H9 (cell line): ENCODE measurements around the gene TNFSF9. TPM values are rescaled to one million over a fixed set of nuclear protein-coding genes. Genes with fewer than 3 reads are reported as not detected.
A peak's percentile ranks its signal among the peaks of the same experiment; 100 is the strongest.

ENCODE experiments used
- DNase-seq: peaks from one replicate; pipeline ENCODE4 v3.0.0-alpha.2; 2017
- H2AFZ ChIP-seq: one replicate; pipeline ENCODE4 v1.6.1; 2013; ENCODE audit warnings: mild to moderate bottlenecking, low read length, control low read depth, moderate library complexity
- H2AK5ac ChIP-seq: 2 replicates; pipeline ENCODE4 v1.6.1; 2013; ENCODE audit warnings: low read length, control low read depth, mixed read lengths; ENCODE audit not compliant: insufficient read length
- H2BK120ac ChIP-seq: one replicate; pipeline ENCODE4 v1.6.1; 2013; ENCODE audit warnings: low read depth, mild to moderate bottlenecking, low read length, control low read depth, inconsistent platforms; ENCODE audit not compliant: poor library complexity, severe bottlenecking
- H2BK12ac ChIP-seq: 2 replicates; pipeline ENCODE4 v1.6.1; 2013; ENCODE audit warnings: low read length, control low read depth, mixed read lengths, low read depth; ENCODE audit not compliant: insufficient read length
- H2BK15ac ChIP-seq: 2 replicates; pipeline ENCODE4 v1.6.1; 2013; ENCODE audit warnings: low read depth, low read length, control low read depth
- H2BK20ac ChIP-seq: one replicate; pipeline ENCODE4 v1.6.1; 2013; ENCODE audit warnings: low read depth, mild to moderate bottlenecking, low read length, control low read depth, inconsistent platforms; ENCODE audit not compliant: poor library complexity, severe bottlenecking
- H2BK5ac ChIP-seq: 2 replicates; pipeline ENCODE4 v1.6.1; 2013; ENCODE audit warnings: low read length, control low read depth, mixed read lengths; ENCODE audit not compliant: insufficient read length
- H3K14ac ChIP-seq: 2 replicates; pipeline ENCODE4 v1.6.1; 2013; ENCODE audit warnings: low read length, control low read depth; ENCODE audit not compliant: insufficient read depth
- H3K18ac ChIP-seq: 2 replicates; pipeline ENCODE4 v1.6.1; 2013; ENCODE audit warnings: low read depth, mild to moderate bottlenecking, mixed read lengths, low read length, control low read depth; ENCODE audit not compliant: insufficient read length
- H3K23ac ChIP-seq: 2 replicates; pipeline ENCODE4 v1.6.1; 2013; ENCODE audit warnings: low read length, control low read depth, mixed read lengths, low read depth; ENCODE audit not compliant: insufficient read length
- H3K23me2 ChIP-seq: 2 replicates; pipeline ENCODE4 v1.6.1; 2013; ENCODE audit warnings: low read depth, mild to moderate bottlenecking, mixed read lengths, low read length, control low read depth; ENCODE audit not compliant: insufficient read length, poor library complexity, severe bottlenecking
- H3K27ac ChIP-seq: 2 replicates; pipeline ENCODE4 v1.5.1; 2013; ENCODE audit warnings: low read length, control low read depth, mixed read lengths, low read depth; ENCODE audit not compliant: insufficient read length
- H3K27me3 ChIP-seq: 2 replicates; pipeline ENCODE4 v1.6.1; 2013; ENCODE audit warnings: low read length, control low read depth, inconsistent platforms; ENCODE audit not compliant: insufficient read depth
- H3K4ac ChIP-seq: 2 replicates; pipeline ENCODE4 v1.6.1; 2013; ENCODE audit warnings: low read depth, mild to moderate bottlenecking, control low read depth, inconsistent platforms, low read length, moderate library complexity
- H3K4me1 ChIP-seq: 2 replicates; pipeline ENCODE4 v1.6.1; 2013; ENCODE audit warnings: low read length, control low read depth, inconsistent platforms; ENCODE audit not compliant: insufficient read depth
- H3K4me2 ChIP-seq: 2 replicates; pipeline ENCODE4 v1.6.1; 2013; ENCODE audit warnings: low read length, control low read depth, mixed read lengths; ENCODE audit not compliant: insufficient read length, insufficient read depth
- H3K56ac ChIP-seq: 2 replicates; pipeline ENCODE4 v1.6.1; 2013; ENCODE audit warnings: low read depth, mild to moderate bottlenecking, mixed read lengths, low read length, control low read depth; ENCODE audit not compliant: insufficient read length
- H3K79me1 ChIP-seq: 2 replicates; pipeline ENCODE4 v1.6.1; 2013; ENCODE audit warnings: low read depth, mild to moderate bottlenecking, moderate library complexity, low read length, control low read depth, inconsistent platforms; ENCODE audit not compliant: insufficient read depth, poor library complexity, severe bottlenecking
- H3K79me2 ChIP-seq: 2 replicates; pipeline ENCODE4 v1.6.1; 2013; ENCODE audit warnings: low read length, control low read depth, inconsistent platforms; ENCODE audit not compliant: insufficient read depth
- H3K9ac ChIP-seq: 2 replicates; pipeline ENCODE4 v1.6.1; 2013; ENCODE audit warnings: low read length, control low read depth, mixed read lengths; ENCODE audit not compliant: insufficient read length; ENCODE audit errors: extremely low read depth
- H3K9me3 ChIP-seq: one replicate; pipeline ENCODE4 v1.6.1; 2013; ENCODE audit warnings: low read depth, low read length, inconsistent platforms; ENCODE audit not compliant: control insufficient read depth
- H3T11ph ChIP-seq: one replicate; pipeline ENCODE4 v1.6.1; 2013; ENCODE audit warnings: mild to moderate bottlenecking, low read length, control low read depth, inconsistent platforms
- H4K20me1 ChIP-seq: one replicate; pipeline ENCODE4 v1.6.1; 2013; ENCODE audit not compliant: control insufficient read depth, insufficient read length, insufficient read depth
- H4K5ac ChIP-seq: 2 replicates; pipeline ENCODE4 v1.6.1; 2013; ENCODE audit warnings: low read depth, mild to moderate bottlenecking, mixed read lengths, low read length, control low read depth; ENCODE audit not compliant: insufficient read length
- H4K8ac ChIP-seq: replicated peaks from 2 replicates; pipeline ENCODE4 v1.6.1; 2013; ENCODE audit warnings: low read length, control low read depth, mixed read lengths, low read depth; ENCODE audit not compliant: insufficient read length
- H4K91ac ChIP-seq: 2 replicates; pipeline ENCODE4 v1.6.1; 2013; ENCODE audit warnings: low read depth, mild to moderate bottlenecking, moderate library complexity, mixed read lengths, low read length, control low read depth; ENCODE audit not compliant: insufficient read length
- H3K27ac Mint-ChIP-seq, 3 experiments: 2 replicates in 2 of 3; 3 replicates in 1 of 3; pipeline ENCODE4 v1.8.0; 2020 to 2021; ENCODE audit warnings: mixed read lengths in 3 of 3, mild to moderate bottlenecking in 1 of 3, moderate library complexity in 1 of 3
- H3K27me3 Mint-ChIP-seq: 2 replicates; pipeline ENCODE4 v1.8.0; 2021; ENCODE audit warnings: low read depth, mild to moderate bottlenecking, moderate library complexity, mixed read lengths
- H3K36me3 Mint-ChIP-seq, 3 experiments: 2 replicates in 2 of 3; 3 replicates in 1 of 3; pipeline ENCODE4 v1.8.0; 2020 to 2021; ENCODE audit warnings: low read depth in 3 of 3, mixed read lengths in 3 of 3; ENCODE audit not compliant: insufficient read depth in 1 of 3
- H3K4me1 Mint-ChIP-seq, 2 experiments: 2 replicates each; pipeline ENCODE4 v1.8.0; 2020; ENCODE audit warnings: mixed read lengths in 2 of 2
- H3K4me3 Mint-ChIP-seq, 2 experiments: 2 replicates in 1 of 2; 3 replicates in 1 of 2; pipeline ENCODE4 v1.8.0; 2020 to 2021; ENCODE audit warnings: mild to moderate bottlenecking in 2 of 2, mixed read lengths in 2 of 2, moderate library complexity in 1 of 2
- H3K9me3 Mint-ChIP-seq, 2 experiments: 2 replicates in 1 of 2; 3 replicates in 1 of 2; pipeline ENCODE4 v1.8.0; 2020; ENCODE audit warnings: mild to moderate bottlenecking in 2 of 2, mixed read lengths in 2 of 2, moderate library complexity in 1 of 2
- CTCF ChIP-seq: fragments of 200-600 bp; sonication (generic); conservative IDR thresholded peaks from 3 replicates; pipeline ENCODE4 v1.8.0; 2021; ENCODE audit warnings: antibody characterized with exemption, mild to moderate bottlenecking
- WGBS: extraction: QIAGEN DNeasy Blood & Tissue Kit; methylation state at CpG from one replicate; pipeline ENCODE4 v1.1.7; 2013; ENCODE audit warnings: missing lambda C conversion rate, low lambda C conversion rate, mixed read lengths; ENCODE audit not compliant: insufficient read length; ENCODE audit errors: extremely low coverage; 5-methylcytosine and 5-hydroxymethylcytosine counted together
- total RNA-seq: library from RNA; stranded (reverse); gene quantifications from 2 replicates; pipeline ENCODE4 v1.2.1, GENCODE V29; 2021

Gene TNFSF9
- total RNA-seq, 1 experiment from 2014 or later, result 1.9 TPM

- Histone ChIP-seq H3K9ac (no peak overlapping the region), H3T11ph (no peak overlapping the region), H2AK5ac (no peak overlapping the region), H2BK5ac (no peak overlapping the region), H4K20me1 (no peaks in the 10 kb centered on the region), H3K56ac (no peak overlapping the region), H3K4ac (no peak overlapping the region), H2AFZ (no peak overlapping the region), H3K4me2 (peak overlapping the region; percentile 81), H2BK12ac (no peak overlapping the region), H2BK20ac (no peak overlapping the region), H2BK15ac (no peak overlapping the region), H3K4me1 (peaks cover 6% of the 10 kb centered on the region; the same call in 1 of the 2 replicates), H3K14ac (no peak overlapping the region), H3K23ac (no peak overlapping the region), H3K27me3 (peaks cover 13% of the 10 kb centered on the region; the same call in 1 of the 2 replicates), H4K91ac (no peak overlapping the region), H2BK120ac (no peak overlapping the region), H3K9me3 (no peaks in the 10 kb centered on the region), H3K79me1 (no peaks in the 10 kb centered on the region), H4K5ac (no peak overlapping the region), H3K27ac (no peak overlapping the region), H3K18ac (no peak overlapping the region), H3K23me2 (peaks cover 22% of the 10 kb centered on the region), H4K8ac (no peak overlapping the region), H3K79me2 (no peaks in the 10 kb centered on the region)
- Mint-ChIP-seq H3K36me3 (peaks cover 2 to 13% (median 12%) of the 10 kb centered on the region in 3 experiments; a peak in 6 of 7 replicates), H3K4me1 (peaks cover 29 to 35% of the 10 kb centered on the region in 2 experiments), H3K9me3 (peaks cover 6 to 21% of the 10 kb centered on the region in 2 experiments), H3K27ac (no peak overlapping the region), H3K27me3 (peaks cover 71% of the 10 kb centered on the region), H3K4me3 (peak overlapping the region; percentile 70 to 78)
- DNase-seq, result peak; percentile 55
- no peak for TF ChIP-seq CTCF
- no CpG with 5 or more reads among the region's 3 CpGs for WGBS
Observed at GRCh38 chr19:6533000-6533328, 2.1 kb downstream of the TNFSF9 start.
